RKO (cell line): ENCODE measurements around the gene HIVEP3.

ENCODE experiments used
- DNase-seq: peaks from one replicate; pipeline ENCODE4 v3.0.0-alpha.2; 2016; ENCODE audit warnings: low spot score

The HIVEP3 gene

GRCh38 chr1:41513383-41513735, 405.4 kb downstream of the HIVEP3 start:
- DNase-seq = no peak

- DNase-seq = no peak
Observed at GRCh38 chr1:41512701-41513382, 405.9 kb downstream of the HIVEP3 start.

- no peak for DNase-seq
Observed at GRCh38 chr1:41511239-41511540, 407.5 kb downstream of the HIVEP3 start.

- no peak for DNase-seq
Observed at GRCh38 chr1:41510531-41511238, 408.0 kb downstream of the HIVEP3 start.

GRCh38 chr1:41509270-41509671, 409.5 kb downstream of the HIVEP3 start:
- no peak for DNase-seq

GRCh38 chr1:41508290-41508689, 410.4 kb downstream of the HIVEP3 start:
- no peak for DNase-seq

GRCh38 chr1:41507836-41508235, 410.9 kb downstream of the HIVEP3 start:
- no peak for DNase-seq

- DNase-seq = no peak
Observed at GRCh38 chr1:41507110-41507720, 411.5 kb downstream of the HIVEP3 start.

- no peak for DNase-seq
Observed at GRCh38 chr1:41504114-41505035, 414.3 kb downstream of the HIVEP3 start.

- no peak for DNase-seq
Observed at GRCh38 chr1:41503538-41504113, 415.1 kb downstream of the HIVEP3 start.

GRCh38 chr1:41502912-41503311, 415.8 kb downstream of the HIVEP3 start:
- DNase-seq = no peak

GRCh38 chr1:41501581-41501980, 417.1 kb downstream of the HIVEP3 start:
- DNase-seq = no peak

GRCh38 chr1:41500781-41501518, 417.8 kb downstream of the HIVEP3 start:
- DNase-seq = no peak

GRCh38 chr1:41500378-41500777, 418.3 kb downstream of the HIVEP3 start:
- DNase-seq = no peak

GRCh38 chr1:41499591-41499990, 419.1 kb downstream of the HIVEP3 start:
- DNase-seq = no peak

GRCh38 chr1:41498804-41499203, 419.9 kb downstream of the HIVEP3 start:
- DNase-seq = no peak

- DNase-seq = peak; percentile 52
Observed at GRCh38 chr1:41498391-41498790, 420.3 kb downstream of the HIVEP3 start.

- no peak for DNase-seq
Observed at GRCh38 chr1:41497461-41498030, 421.2 kb downstream of the HIVEP3 start.

GRCh38 chr1:41497056-41497440, 421.7 kb downstream of the HIVEP3 start:
- DNase-seq = no peak

GRCh38 chr1:41496080-41497055, 422.4 kb downstream of the HIVEP3 start:
- DNase-seq = peak; percentile 90
